LNCaP clone FGC (cell line): ENCODE results near the gene TRAP1.

Source experiments
- DNase-seq: peaks from one replicate; pipeline ENCODE4 v3.0.0-alpha.2; 2011; ENCODE audit warnings: low read depth
- H3K4me3 ChIP-seq: 2 replicates; pipeline ENCODE4 v1.5.1; 2011; ENCODE audit warnings: mild to moderate bottlenecking, low read depth, low read length, control low read depth
- CTCF ChIP-seq: IDR thresholded peaks from 2 replicates; pipeline ENCODE4 v1.5.1; 2012; ENCODE audit warnings: mild to moderate bottlenecking; ENCODE audit not compliant: control insufficient read depth, insufficient read depth; ENCODE audit errors: extremely low read depth

TRAP1 gene

GRCh38 chr16:3669082-3669481, 48.2 kb downstream of the TRAP1 start:
- no peak for TF ChIP-seq CTCF
- no peak for DNase-seq
- no peak overlapping the region for H3K4me3 ChIP-seq

- DNase-seq: no peak
- no peak overlapping the region for H3K4me3 ChIP-seq
- no peak for TF ChIP-seq CTCF
Observed at GRCh38 chr16:3668626-3669025, 48.7 kb downstream of the TRAP1 start.

- H3K4me3 ChIP-seq: no peak overlapping the region
- TF ChIP-seq CTCF: no peak
Observed at GRCh38 chr16:3665508-3665907, 51.8 kb downstream of the TRAP1 start.

GRCh38 chr16:3664187-3664896, 53.0 kb downstream of the TRAP1 start:
- no peak for TF ChIP-seq CTCF
- DNase-seq: no peak
- H3K4me3 ChIP-seq: no peak overlapping the region

More at GRCh38 chr16:3665508-3665907, 51.8 kb downstream of the TRAP1 start:
- no peak for DNase-seq

GRCh38 chr16:3662601-3663000, 54.7 kb downstream of the TRAP1 start:
- TF ChIP-seq CTCF: no peak
- DNase-seq: no peak
- H3K4me3 ChIP-seq: no peak overlapping the region

- DNase-seq: no peak
- H3K4me3 ChIP-seq: no peak overlapping the region
- TF ChIP-seq CTCF: no peak
Observed at GRCh38 chr16:3661922-3662321, 55.4 kb downstream of the TRAP1 start.

- TF ChIP-seq CTCF: no peak
Observed at GRCh38 chr16:3661311-3661710, 56.0 kb downstream of the TRAP1 start.

More at GRCh38 chr16:3661311-3661710, 56.0 kb downstream of the TRAP1 start:
- H3K4me3 ChIP-seq: no peak overlapping the region
- DNase-seq: no peak
